A673 (cell line): ENCODE results near the gene RERE. TPM values are rescaled to one million over a fixed set of nuclear protein-coding genes. Genes with fewer than 3 reads are reported as not detected.
"Not testable (repeated sequence)": the region's sequence is repeated elsewhere in the genome, so short reads cannot be mapped to it uniquely, and the experiment has no call there.

Experiments used
- BruUV-seq: library from RNA; stranded (reverse); fragments of 400-500 nt; replicated peaks from 2 replicates; lab custom pipeline; 2021; lab: Mats Ljungman, UMichigan
- CTCF ChIA-PET: fragments of 300-600 bp; sonication (Branson Sonifier 250); formaldehyde crosslinking; loops from one replicate; lab custom pipeline; 2022; ENCODE audit warnings: antibody characterized with exemption; lab: Charles Lee
- POLR2A ChIA-PET: fragments of 300-600 bp; sonication (Branson Sonifier 250); formaldehyde crosslinking; loops from one replicate; lab custom pipeline; 2022; ENCODE audit warnings: antibody characterized with exemption; ENCODE audit not compliant: low non-redundant PET; lab: Charles Lee
- DNase-seq: peaks from one replicate; pipeline ENCODE4 v3.0.0-alpha.2; 2015; ENCODE audit warnings: low spot score
- H3K27ac ChIP-seq: fragments of 200-600 bp; sonication (generic); 2 replicates; pipeline ENCODE4 v1.5.1; 2016; ENCODE audit warnings: mixed run types, low read depth, mild to moderate bottlenecking, mixed read lengths, antibody characterized with exemption, low read length; ENCODE audit not compliant: poor library complexity, severe bottlenecking
- H3K27me3 ChIP-seq: fragments of 200-600 bp; sonication (generic); replicated peaks from 2 replicates; pipeline ENCODE4 v1.6.1; 2017; ENCODE audit warnings: mixed run types, low read depth, mild to moderate bottlenecking, mixed read lengths, antibody characterized with exemption, low read length; ENCODE audit not compliant: insufficient read depth, poor library complexity
- H3K36me3 ChIP-seq: fragments of 200-600 bp; sonication (generic); 2 replicates; pipeline ENCODE4 v1.6.1; 2016; ENCODE audit warnings: mixed run types, mild to moderate bottlenecking, mixed read lengths, antibody characterized with exemption, low read length; ENCODE audit not compliant: insufficient read depth, poor library complexity, severe bottlenecking
- H3K4me1 ChIP-seq: fragments of 200-600 bp; sonication (generic); 2 replicates; pipeline ENCODE4 v1.6.1; 2017; ENCODE audit warnings: mixed run types, mild to moderate bottlenecking, mixed read lengths, antibody characterized with exemption, low read length; ENCODE audit not compliant: insufficient read depth, poor library complexity, severe bottlenecking
- H3K4me3 ChIP-seq: fragments of 200-600 bp; sonication (generic); 2 replicates; pipeline ENCODE4 v1.5.1; 2016; ENCODE audit warnings: low read depth, mixed run types, mild to moderate bottlenecking, mixed read lengths, low read length; ENCODE audit not compliant: poor library complexity, severe bottlenecking
- H3K9me3 ChIP-seq: fragments of 200-600 bp; sonication (generic); 2 replicates; pipeline ENCODE4 v1.6.1; 2016; ENCODE audit warnings: mixed run types, low read depth, mild to moderate bottlenecking, mixed read lengths, antibody characterized with exemption, low read length; ENCODE audit not compliant: poor library complexity, severe bottlenecking
- EZH2 ChIP-seq: fragments of 200-600 bp; sonication (generic); IDR thresholded peaks from 2 replicates; pipeline ENCODE4 v1.6.1; 2017; ENCODE audit warnings: borderline replicate concordance, low read depth, mild to moderate bottlenecking, mixed read lengths, antibody characterized with exemption, low read length; ENCODE audit not compliant: poor library complexity, severe bottlenecking
- intact Hi-C: fragments of 100-400 bp; cut with micrococcal nuclease; formaldehyde crosslinking; loops from one replicate; pipeline ENCODE4 v1.10.0; 2022; ENCODE audit not compliant: unreplicated experiment
- total RNA-seq: library from RNA; stranded (reverse); gene quantifications from 2 replicates; pipeline ENCODE4 v1.2.3, GENCODE V29; 2021
- TF ChIP-seq, protein P1 (sequence below): fragments of 300-800, 200-600 bp; sonication (generic); conservative IDR thresholded peaks from 2 replicates; pipeline ENCODE4 v1.5.1; 2017; ENCODE audit warnings: low read depth, mild to moderate bottlenecking, antibody characterized with exemption, low read length, moderate library complexity, mixed read lengths

RERE gene
- total RNA-seq, 1 experiment from 2014 or later, result 188 TPM

- Histone ChIP-seq H3K4me1 (peaks cover 82% of the 10 kb centered on the region), H3K27ac (peak overlapping the region; percentile 98), H3K9me3 (no peaks in the 10 kb centered on the region), H3K36me3 (peaks cover 4% of the 10 kb centered on the region), H3K27me3 (no peaks in the 10 kb centered on the region), H3K4me3 (peak overlapping the region; percentile 16)
- CTCF ChIA-PET, result interaction anchor here (1.0 to 1.2 kb wide), 2 partner anchors 129 to 216 kb away, joined by 4 to 6 read pairs; no protein-coding TSS in a partner anchor
- TF ChIP-seq, protein P1, sequence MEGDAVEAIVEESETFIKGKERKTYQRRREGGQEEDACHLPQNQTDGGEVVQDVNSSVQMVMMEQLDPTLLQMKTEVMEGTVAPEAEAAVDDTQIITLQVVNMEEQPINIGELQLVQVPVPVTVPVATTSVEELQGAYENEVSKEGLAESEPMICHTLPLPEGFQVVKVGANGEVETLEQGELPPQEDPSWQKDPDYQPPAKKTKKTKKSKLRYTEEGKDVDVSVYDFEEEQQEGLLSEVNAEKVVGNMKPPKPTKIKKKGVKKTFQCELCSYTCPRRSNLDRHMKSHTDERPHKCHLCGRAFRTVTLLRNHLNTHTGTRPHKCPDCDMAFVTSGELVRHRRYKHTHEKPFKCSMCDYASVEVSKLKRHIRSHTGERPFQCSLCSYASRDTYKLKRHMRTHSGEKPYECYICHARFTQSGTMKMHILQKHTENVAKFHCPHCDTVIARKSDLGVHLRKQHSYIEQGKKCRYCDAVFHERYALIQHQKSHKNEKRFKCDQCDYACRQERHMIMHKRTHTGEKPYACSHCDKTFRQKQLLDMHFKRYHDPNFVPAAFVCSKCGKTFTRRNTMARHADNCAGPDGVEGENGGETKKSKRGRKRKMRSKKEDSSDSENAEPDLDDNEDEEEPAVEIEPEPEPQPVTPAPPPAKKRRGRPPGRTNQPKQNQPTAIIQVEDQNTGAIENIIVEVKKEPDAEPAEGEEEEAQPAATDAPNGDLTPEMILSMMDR, result no peak
- no peak for TF ChIP-seq EZH2
- intact Hi-C loops, result loop anchor here (5.0 kb wide), 2 partner anchors 35 to 130 kb away; no protein-coding TSS in a partner anchor
- POLR2A ChIA-PET, result no interaction called here
- DNase-seq, result no peak
- TSS peak; percentile 16 for BruUV-seq
Observed at GRCh38 chr1:8597455-8597854, 220.0 kb downstream of the RERE start.

DNA sequence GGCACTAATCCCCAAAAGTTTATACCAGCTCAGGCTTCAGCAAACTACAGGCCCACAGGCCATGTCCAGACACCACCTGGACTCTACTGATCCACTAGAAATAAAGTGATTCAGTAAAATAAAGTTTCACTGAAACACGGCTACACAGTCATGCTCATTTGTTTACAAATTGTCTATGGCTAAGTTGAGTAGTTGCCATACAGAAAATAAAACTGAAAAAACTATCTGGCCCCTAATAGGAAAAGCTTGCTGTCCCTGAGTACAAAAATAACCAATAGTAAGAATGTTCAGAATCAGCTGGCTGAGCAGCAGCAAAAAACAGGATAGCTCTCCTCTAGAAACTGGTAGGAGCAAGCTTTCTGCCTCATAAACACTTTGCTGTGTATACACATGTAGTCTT is 221.5 kb downstream of the RERE start:
- intact Hi-C loops, result loop anchor here (5.0 kb wide), 2 partner anchors 34 to 129 kb away; no protein-coding TSS in a partner anchor
- peaks cover 4% of the 10 kb centered on the region for H3K36me3 ChIP-seq
- no peak for TF ChIP-seq EZH2
- TF ChIP-seq, protein P1, result no peak
- BruUV-seq, result no TSS peak
- H3K9me3 ChIP-seq, result no peaks in the 10 kb centered on the region
- no peak overlapping the region for H3K4me3 ChIP-seq
- POLR2A ChIA-PET, result interaction anchor here (0.6 kb wide), 1 partner anchor 8 kb away, joined by 10 read pairs; no protein-coding TSS in a partner anchor
- CTCF ChIA-PET, result interaction anchor here (0.6 to 0.7 kb wide), 2 partner anchors 35 to 130 kb away, joined by 5 to 8 read pairs; no protein-coding TSS in a partner anchor
- peak overlapping the region; percentile 98 for H3K27ac ChIP-seq
- H3K27me3 ChIP-seq, result no peaks in the 10 kb centered on the region
- peaks cover 82% of the 10 kb centered on the region for H3K4me1 ChIP-seq
- DNase-seq, result no peak

- H3K27me3 ChIP-seq, result no peaks in the 10 kb centered on the region
- no TSS peak for BruUV-seq
- intact Hi-C loops, result loop anchor here (5.0 kb wide), 2 partner anchors 33 to 128 kb away; no protein-coding TSS in a partner anchor
- ChIA-PET CTCF (no interaction called here), POLR2A (interaction anchor here (0.6 kb wide), 1 partner anchor 49 kb away, joined by 9 read pairs; no protein-coding TSS in a partner anchor)
- peaks cover 84% of the 10 kb centered on the region for H3K4me1 ChIP-seq
- H3K9me3 ChIP-seq, result no peaks in the 10 kb centered on the region
- peak overlapping the region; percentile 98 for H3K27ac ChIP-seq
- peaks cover 4% of the 10 kb centered on the region for H3K36me3 ChIP-seq
- TF ChIP-seq, protein P1, result no peak
- no peak for TF ChIP-seq EZH2
- DNase-seq, result no peak
- H3K4me3 ChIP-seq, result no peak overlapping the region
Observed at GRCh38 chr1:8595332-8595731, 222.1 kb downstream of the RERE start.

GRCh38 chr1:8593292-8593691 is 224.1 kb downstream of the RERE start:
- H3K27ac ChIP-seq, H3K36me3 ChIP-seq, CTCF ChIA-PET, H3K9me3 ChIP-seq, H3K27me3 ChIP-seq, POLR2A ChIA-PET, intact Hi-C loops, BruUV-seq, DNase-seq, H3K4me3 ChIP-seq: not testable (repeated sequence)
- peaks cover 68% of the 10 kb centered on the region for H3K4me1 ChIP-seq
